ENCODE results near the gene KRTAP5-1.

Gene KRTAP5-1

GRCh38 chr11:1625541-1625940 is 40.5 kb upstream of the KRTAP5-1 start:
- peaks cover 8% of the 10 kb centered on the region for H3K27me3 ChIP-seq (ENCODE audit: insufficient read depth, poor library complexity, severe bottlenecking)
- no peak for TF ChIP-seq CTCF (IDR thresholded peaks at IDR 0.05; ENCODE audit: insufficient read depth, low read length)
- H3K4me3 ChIP-seq (replicated peaks; ENCODE audit: insufficient read depth, low read length), result no peak overlapping the region
- no peak overlapping the region for H3K27ac ChIP-seq (replicated peaks)
- no peak for DNase-seq (ENCODE audit: low read depth in 1 of 2, low spot score in 1 of 2)

- TF ChIP-seq CTCF (IDR thresholded peaks at IDR 0.05; ENCODE audit: insufficient read depth, low read length) (no peak), SPI1 (IDR thresholded peaks at IDR 0.05; ENCODE audit: borderline replicate concordance, low read depth) (no peak), POLR2AphosphoS5 (IDR thresholded peaks at IDR 0.05; ENCODE audit: low read depth) (no peak), REST (IDR thresholded peaks at IDR 0.05; ENCODE audit: insufficient replicate concordance, low read depth) (no peak), GABPA (IDR thresholded peaks at IDR 0.05; ENCODE audit: low read depth) (no peak)
Measured at GRCh38 chr11:1624621-1625020, 39.5 kb upstream of the KRTAP5-1 start.

GRCh38 chr11:1623716-1624115 is 38.6 kb upstream of the KRTAP5-1 start:
- Histone ChIP-seq H3K27me3 (ENCODE audit: insufficient read depth, poor library complexity, severe bottlenecking) (peaks cover 6% of the 10 kb centered on the region), H3K27ac (replicated peaks) (no peak overlapping the region), H3K4me3 (replicated peaks; ENCODE audit: insufficient read depth, low read length) (no peak overlapping the region)
- DNase-seq (ENCODE audit: low read depth in 1 of 2, low spot score in 1 of 2), result no peak
- TF ChIP-seq REST (IDR thresholded peaks at IDR 0.05; ENCODE audit: insufficient replicate concordance, low read depth) (no peak), SPI1 (IDR thresholded peaks at IDR 0.05; ENCODE audit: borderline replicate concordance, low read depth) (no peak), POLR2AphosphoS5 (IDR thresholded peaks at IDR 0.05; ENCODE audit: low read depth) (no peak), CTCF (IDR thresholded peaks at IDR 0.05; ENCODE audit: insufficient read depth, low read length) (no peak), GABPA (IDR thresholded peaks at IDR 0.05; ENCODE audit: low read depth) (no peak)

More at GRCh38 chr11:1624621-1625020, 39.5 kb upstream of the KRTAP5-1 start:
- peaks cover 6% of the 10 kb centered on the region for H3K27me3 ChIP-seq (ENCODE audit: insufficient read depth, poor library complexity, severe bottlenecking)
- H3K27ac ChIP-seq (replicated peaks), result no peak overlapping the region
- no peak overlapping the region for H3K4me3 ChIP-seq (replicated peaks; ENCODE audit: insufficient read depth, low read length)
- DNase-seq (ENCODE audit: low read depth in 1 of 2, low spot score in 1 of 2), result no peak

GRCh38 chr11:1622086-1622485 is 37.0 kb upstream of the KRTAP5-1 start, which contains the start of gene KRTAP5-4:
Gene KRTAP5-4 (minus strand): TSS chr11:1622138. CDS start chr11:1622093, 45 bp downstream.
- no peak for DNase-seq (ENCODE audit: low read depth in 1 of 2, low spot score in 1 of 2)
- Histone ChIP-seq H3K27ac (replicated peaks) (no peak within 1 kb of the TSS), H3K4me3 (replicated peaks; ENCODE audit: insufficient read depth, low read length) (no peak within 1 kb of the TSS), H3K27me3 (ENCODE audit: insufficient read depth, poor library complexity, severe bottlenecking) (no peaks in the 10 kb centered on the region)
- TF ChIP-seq REST (IDR thresholded peaks at IDR 0.05; ENCODE audit: insufficient replicate concordance, low read depth) (no peak), SPI1 (IDR thresholded peaks at IDR 0.05; ENCODE audit: borderline replicate concordance, low read depth) (no peak), CTCF (IDR thresholded peaks at IDR 0.05; ENCODE audit: insufficient read depth, low read length) (no peak), POLR2AphosphoS5 (IDR thresholded peaks at IDR 0.05; ENCODE audit: low read depth) (no peak), GABPA (IDR thresholded peaks at IDR 0.05; ENCODE audit: low read depth) (no peak)
